ENCODE measurements around the gene PAX6. TPM values are rescaled to one million over a fixed set of nuclear protein-coding genes. Genes with fewer than 3 reads are reported as not detected.

PAX6 gene
- total and polyA plus RNA-seq, 9 of the 15 experiments (the other 6 are each of a cell fraction or from before 2014, with no cell fraction given), result 1.5 to 10.9 (median 5.3) TPM

DNA sequence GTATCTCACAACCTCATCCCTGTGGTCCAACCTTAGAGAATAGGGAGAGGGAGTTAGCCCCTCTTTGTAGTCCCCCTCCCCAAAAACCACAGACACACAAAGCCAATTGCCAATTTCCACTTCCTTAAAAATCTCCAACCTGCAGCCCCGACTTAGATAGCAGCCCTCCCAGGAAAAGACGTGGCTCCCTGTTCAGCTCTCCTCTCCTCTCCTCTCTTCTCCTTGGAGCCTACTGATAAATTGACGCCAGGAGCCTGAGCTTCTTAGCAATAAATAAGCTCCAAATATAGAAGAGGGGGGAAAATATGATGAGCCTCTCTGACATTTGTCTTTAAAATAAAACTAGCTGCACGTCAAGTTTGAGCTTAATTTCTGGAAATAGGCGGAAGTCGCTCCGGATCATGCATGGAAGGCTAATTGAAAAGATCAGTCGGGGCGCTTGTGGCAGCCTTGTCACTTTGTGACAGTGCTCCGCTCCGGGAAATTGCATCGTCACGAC lies 7.3 kb downstream of the PAX6 start:
- Histone ChIP-seq H3K27ac (ENCODE audit: extremely low read depth, low read depth, low read length) (no peak overlapping the region), H3K4me2 (ENCODE audit: insufficient read depth, low read length) (no peak overlapping the region), H3K79me2 (ENCODE audit: control insufficient read depth, insufficient read depth, low read length) (no peaks in the 10 kb centered on the region), H3K27me3 (ENCODE audit: control insufficient read depth in 2 of 2, insufficient read depth in 2 of 2, low read length in 2 of 2) (peaks cover 12 to 57% of the 10 kb centered on the region in 2 experiments), H3K4me3 (no peak overlapping the region), H3K36me3 (ENCODE audit: control insufficient read depth, insufficient read depth, low read length) (no peaks in the 10 kb centered on the region), H3K4me1 (replicated peaks in 1 of 2; ENCODE audit: control insufficient read depth in 2 of 2, insufficient read depth in 2 of 2, low read length in 2 of 2) (peaks cover 0 to 6% of the 10 kb centered on the region in 2 experiments; a peak in 4 of 5 replicates), H2AFZ (ENCODE audit: low read depth, low read length) (no peak overlapping the region), H4K20me1 (replicated peaks; ENCODE audit: control insufficient read depth, insufficient read depth, low read length) (no peaks in the 10 kb centered on the region), H3K9me1 (ENCODE audit: control insufficient read depth, insufficient read depth, low read length) (no peaks in the 10 kb centered on the region), H3K9me3 (replicated peaks; ENCODE audit: control insufficient read depth, insufficient read depth, low read depth, low read length) (no peaks in the 10 kb centered on the region), H3K9ac (ENCODE audit: insufficient read depth in 1 of 2, low read depth in 2 of 2, low read length in 2 of 2) (no peak overlapping the region)
- WGBS (ENCODE audit: insufficient coverage, low coverage, missing lambda C conversion rate), result 41% methylated on average over 12 of the region's 13 CpGs
- no peak for FAIRE-seq
- no peak for TF ChIP-seq BRF1 (IDR thresholded peaks at IDR 0.05; ENCODE audit: borderline replicate concordance, extremely low read depth, insufficient read length)
- TF ChIP-seq ZNF354B (CRISPR knock-in tag; IDR thresholded peaks at IDR 0.05), result no peak
- TF ChIP-seq, protein P1, sequence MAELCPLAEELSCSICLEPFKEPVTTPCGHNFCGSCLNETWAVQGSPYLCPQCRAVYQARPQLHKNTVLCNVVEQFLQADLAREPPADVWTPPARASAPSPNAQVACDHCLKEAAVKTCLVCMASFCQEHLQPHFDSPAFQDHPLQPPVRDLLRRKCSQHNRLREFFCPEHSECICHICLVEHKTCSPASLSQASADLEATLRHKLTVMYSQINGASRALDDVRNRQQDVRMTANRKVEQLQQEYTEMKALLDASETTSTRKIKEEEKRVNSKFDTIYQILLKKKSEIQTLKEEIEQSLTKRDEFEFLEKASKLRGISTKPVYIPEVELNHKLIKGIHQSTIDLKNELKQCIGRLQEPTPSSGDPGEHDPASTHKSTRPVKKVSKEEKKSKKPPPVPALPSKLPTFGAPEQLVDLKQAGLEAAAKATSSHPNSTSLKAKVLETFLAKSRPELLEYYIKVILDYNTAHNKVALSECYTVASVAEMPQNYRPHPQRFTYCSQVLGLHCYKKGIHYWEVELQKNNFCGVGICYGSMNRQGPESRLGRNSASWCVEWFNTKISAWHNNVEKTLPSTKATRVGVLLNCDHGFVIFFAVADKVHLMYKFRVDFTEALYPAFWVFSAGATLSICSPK (IDR thresholded peaks at IDR 0.05; ENCODE audit: borderline replicate concordance), result no peak
- TF ChIP-seq, protein P2, sequence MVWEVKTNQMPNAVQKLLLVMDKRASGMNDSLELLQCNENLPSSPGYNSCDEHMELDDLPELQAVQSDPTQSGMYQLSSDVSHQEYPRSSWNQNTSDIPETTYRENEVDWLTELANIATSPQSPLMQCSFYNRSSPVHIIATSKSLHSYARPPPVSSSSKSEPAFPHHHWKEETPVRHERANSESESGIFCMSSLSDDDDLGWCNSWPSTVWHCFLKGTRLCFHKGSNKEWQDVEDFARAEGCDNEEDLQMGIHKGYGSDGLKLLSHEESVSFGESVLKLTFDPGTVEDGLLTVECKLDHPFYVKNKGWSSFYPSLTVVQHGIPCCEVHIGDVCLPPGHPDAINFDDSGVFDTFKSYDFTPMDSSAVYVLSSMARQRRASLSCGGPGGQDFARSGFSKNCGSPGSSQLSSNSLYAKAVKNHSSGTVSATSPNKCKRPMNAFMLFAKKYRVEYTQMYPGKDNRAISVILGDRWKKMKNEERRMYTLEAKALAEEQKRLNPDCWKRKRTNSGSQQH (CRISPR knock-in tag; IDR thresholded peaks at IDR 0.05), result no peak
- TF ChIP-seq, protein P3, sequence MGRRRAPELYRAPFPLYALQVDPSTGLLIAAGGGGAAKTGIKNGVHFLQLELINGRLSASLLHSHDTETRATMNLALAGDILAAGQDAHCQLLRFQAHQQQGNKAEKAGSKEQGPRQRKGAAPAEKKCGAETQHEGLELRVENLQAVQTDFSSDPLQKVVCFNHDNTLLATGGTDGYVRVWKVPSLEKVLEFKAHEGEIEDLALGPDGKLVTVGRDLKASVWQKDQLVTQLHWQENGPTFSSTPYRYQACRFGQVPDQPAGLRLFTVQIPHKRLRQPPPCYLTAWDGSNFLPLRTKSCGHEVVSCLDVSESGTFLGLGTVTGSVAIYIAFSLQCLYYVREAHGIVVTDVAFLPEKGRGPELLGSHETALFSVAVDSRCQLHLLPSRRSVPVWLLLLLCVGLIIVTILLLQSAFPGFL (CRISPR knock-in tag; IDR thresholded peaks at IDR 0.05), result no peak
- no peak for TF ChIP-seq HEY1 (CRISPR knock-in tag; IDR thresholded peaks at IDR 0.05; ENCODE audit: borderline replicate concordance)
- TF ChIP-seq TCF3 (CRISPR knock-in tag; IDR thresholded peaks at IDR 0.05), result no peak
- TF ChIP-seq, protein P4, sequence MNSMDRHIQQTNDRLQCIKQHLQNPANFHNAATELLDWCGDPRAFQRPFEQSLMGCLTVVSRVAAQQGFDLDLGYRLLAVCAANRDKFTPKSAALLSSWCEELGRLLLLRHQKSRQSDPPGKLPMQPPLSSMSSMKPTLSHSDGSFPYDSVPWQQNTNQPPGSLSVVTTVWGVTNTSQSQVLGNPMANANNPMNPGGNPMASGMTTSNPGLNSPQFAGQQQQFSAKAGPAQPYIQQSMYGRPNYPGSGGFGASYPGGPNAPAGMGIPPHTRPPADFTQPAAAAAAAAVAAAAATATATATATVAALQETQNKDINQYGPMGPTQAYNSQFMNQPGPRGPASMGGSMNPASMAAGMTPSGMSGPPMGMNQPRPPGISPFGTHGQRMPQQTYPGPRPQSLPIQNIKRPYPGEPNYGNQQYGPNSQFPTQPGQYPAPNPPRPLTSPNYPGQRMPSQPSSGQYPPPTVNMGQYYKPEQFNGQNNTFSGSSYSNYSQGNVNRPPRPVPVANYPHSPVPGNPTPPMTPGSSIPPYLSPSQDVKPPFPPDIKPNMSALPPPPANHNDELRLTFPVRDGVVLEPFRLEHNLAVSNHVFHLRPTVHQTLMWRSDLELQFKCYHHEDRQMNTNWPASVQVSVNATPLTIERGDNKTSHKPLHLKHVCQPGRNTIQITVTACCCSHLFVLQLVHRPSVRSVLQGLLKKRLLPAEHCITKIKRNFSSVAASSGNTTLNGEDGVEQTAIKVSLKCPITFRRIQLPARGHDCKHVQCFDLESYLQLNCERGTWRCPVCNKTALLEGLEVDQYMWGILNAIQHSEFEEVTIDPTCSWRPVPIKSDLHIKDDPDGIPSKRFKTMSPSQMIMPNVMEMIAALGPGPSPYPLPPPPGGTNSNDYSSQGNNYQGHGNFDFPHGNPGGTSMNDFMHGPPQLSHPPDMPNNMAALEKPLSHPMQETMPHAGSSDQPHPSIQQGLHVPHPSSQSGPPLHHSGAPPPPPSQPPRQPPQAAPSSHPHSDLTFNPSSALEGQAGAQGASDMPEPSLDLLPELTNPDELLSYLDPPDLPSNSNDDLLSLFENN (IDR thresholded peaks at IDR 0.05; ENCODE audit: low read depth in 2 of 2, low read length in 2 of 2), result no peak
- TF ChIP-seq, protein P5, sequence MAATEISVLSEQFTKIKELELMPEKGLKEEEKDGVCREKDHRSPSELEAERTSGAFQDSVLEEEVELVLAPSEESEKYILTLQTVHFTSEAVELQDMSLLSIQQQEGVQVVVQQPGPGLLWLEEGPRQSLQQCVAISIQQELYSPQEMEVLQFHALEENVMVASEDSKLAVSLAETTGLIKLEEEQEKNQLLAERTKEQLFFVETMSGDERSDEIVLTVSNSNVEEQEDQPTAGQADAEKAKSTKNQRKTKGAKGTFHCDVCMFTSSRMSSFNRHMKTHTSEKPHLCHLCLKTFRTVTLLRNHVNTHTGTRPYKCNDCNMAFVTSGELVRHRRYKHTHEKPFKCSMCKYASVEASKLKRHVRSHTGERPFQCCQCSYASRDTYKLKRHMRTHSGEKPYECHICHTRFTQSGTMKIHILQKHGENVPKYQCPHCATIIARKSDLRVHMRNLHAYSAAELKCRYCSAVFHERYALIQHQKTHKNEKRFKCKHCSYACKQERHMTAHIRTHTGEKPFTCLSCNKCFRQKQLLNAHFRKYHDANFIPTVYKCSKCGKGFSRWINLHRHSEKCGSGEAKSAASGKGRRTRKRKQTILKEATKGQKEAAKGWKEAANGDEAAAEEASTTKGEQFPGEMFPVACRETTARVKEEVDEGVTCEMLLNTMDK (IDR thresholded peaks at IDR 0.05; ENCODE audit: borderline replicate concordance, insufficient read depth, low read depth, low read length, poor library complexity, severe bottlenecking), result no peak
- TF ChIP-seq ZNF316 (IDR thresholded peaks at IDR 0.05), result 0 out of 2 replicates have a peak, but pooled peaks have one; percentile 1
- no peak for TF ChIP-seq MTA3 (IDR thresholded peaks at IDR 0.05; ENCODE audit: borderline replicate concordance)
- TF ChIP-seq SPI1 (IDR thresholded peaks at IDR 0.05; ENCODE audit: borderline replicate concordance, low read depth, low read length), result peak; percentile 72; the same call in 1 of the 2 replicates
- no TSS peak for BruUV-seq (replicated peaks)
- ChIA-PET POLR2A (no interaction called here), CTCF (ENCODE audit: low intra/inter-chr PET ratio) (no interaction called here)
- no peak for DNase-seq (ENCODE audit: extremely low read depth in 1 of 4, low spot score in 3 of 4)
- no peak for ATAC-seq
- intact Hi-C loops (cut with micrococcal nuclease) (no loop called here), in situ Hi-C loops (cut with MboI) (no loop called here)

Measured in K562 (cell line).